ENCODE measurements around the gene ADARB2. TPM values are rescaled to one million over a fixed set of nuclear protein-coding genes. Genes with fewer than 3 reads are reported as not detected.

The ADARB2 gene
- total and polyA plus RNA-seq, 2 donors (not counting 1 experiment from before 2014, with no cell fraction given): not detected

GRCh38 chr10:1690086-1690485 lies 47.2 kb downstream of the ADARB2 start:
- H3K4me1 ChIP-seq (ENCODE audit: control insufficient read depth, extremely low read depth, insufficient read depth, low read length): no peaks in the 10 kb centered on the region
- no peaks in the 10 kb centered on the region for H3K79me2 ChIP-seq (ENCODE audit: control insufficient read depth, insufficient read depth, low read length)
- H3K27me3 ChIP-seq (ENCODE audit: control insufficient read depth, insufficient read depth, low read length): no peaks in the 10 kb centered on the region
- no peaks in the 10 kb centered on the region for H3K9me3 ChIP-seq (ENCODE audit: control insufficient read depth, insufficient read depth, low read depth, low read length)
- no peak overlapping the region for H3K27ac ChIP-seq (ENCODE audit: insufficient read depth, low read length)
- H4K20me1 ChIP-seq (ENCODE audit: control insufficient read depth, extremely low read depth, insufficient read depth, low read length): no peaks in the 10 kb centered on the region
- no peak overlapping the region for H3K4me3 ChIP-seq (replicated peaks in 1 of 4; ENCODE audit: control extremely low read depth in 1 of 4, insufficient read depth in 1 of 4, low read depth in 3 of 4, low read length in 4 of 4)
- H3K9ac ChIP-seq (ENCODE audit: insufficient read depth, low read length): no peak overlapping the region
- DNase-seq (ENCODE audit: low read depth in 2 of 2): no peak
- TF ChIP-seq, protein P1, sequence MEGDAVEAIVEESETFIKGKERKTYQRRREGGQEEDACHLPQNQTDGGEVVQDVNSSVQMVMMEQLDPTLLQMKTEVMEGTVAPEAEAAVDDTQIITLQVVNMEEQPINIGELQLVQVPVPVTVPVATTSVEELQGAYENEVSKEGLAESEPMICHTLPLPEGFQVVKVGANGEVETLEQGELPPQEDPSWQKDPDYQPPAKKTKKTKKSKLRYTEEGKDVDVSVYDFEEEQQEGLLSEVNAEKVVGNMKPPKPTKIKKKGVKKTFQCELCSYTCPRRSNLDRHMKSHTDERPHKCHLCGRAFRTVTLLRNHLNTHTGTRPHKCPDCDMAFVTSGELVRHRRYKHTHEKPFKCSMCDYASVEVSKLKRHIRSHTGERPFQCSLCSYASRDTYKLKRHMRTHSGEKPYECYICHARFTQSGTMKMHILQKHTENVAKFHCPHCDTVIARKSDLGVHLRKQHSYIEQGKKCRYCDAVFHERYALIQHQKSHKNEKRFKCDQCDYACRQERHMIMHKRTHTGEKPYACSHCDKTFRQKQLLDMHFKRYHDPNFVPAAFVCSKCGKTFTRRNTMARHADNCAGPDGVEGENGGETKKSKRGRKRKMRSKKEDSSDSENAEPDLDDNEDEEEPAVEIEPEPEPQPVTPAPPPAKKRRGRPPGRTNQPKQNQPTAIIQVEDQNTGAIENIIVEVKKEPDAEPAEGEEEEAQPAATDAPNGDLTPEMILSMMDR (conservative IDR thresholded peaks at IDR 0.05 in 1 of 2, IDR thresholded peaks at IDR 0.05 in 1 of 2; ENCODE audit: low read depth in 1 of 2, low read length in 2 of 2): no peak
- TF ChIP-seq EZH2 (IDR thresholded peaks at IDR 0.05; ENCODE audit: low read length, missing control alignments): no peak
- no peak overlapping the region for H3K4me2 ChIP-seq (ENCODE audit: extremely low read depth, insufficient read depth, low read length)
- H3K36me3 ChIP-seq (ENCODE audit: control insufficient read depth, insufficient read depth, low read length): no peaks in the 10 kb centered on the region
- no peak overlapping the region for H2AFZ ChIP-seq (ENCODE audit: low read length)

DNA sequence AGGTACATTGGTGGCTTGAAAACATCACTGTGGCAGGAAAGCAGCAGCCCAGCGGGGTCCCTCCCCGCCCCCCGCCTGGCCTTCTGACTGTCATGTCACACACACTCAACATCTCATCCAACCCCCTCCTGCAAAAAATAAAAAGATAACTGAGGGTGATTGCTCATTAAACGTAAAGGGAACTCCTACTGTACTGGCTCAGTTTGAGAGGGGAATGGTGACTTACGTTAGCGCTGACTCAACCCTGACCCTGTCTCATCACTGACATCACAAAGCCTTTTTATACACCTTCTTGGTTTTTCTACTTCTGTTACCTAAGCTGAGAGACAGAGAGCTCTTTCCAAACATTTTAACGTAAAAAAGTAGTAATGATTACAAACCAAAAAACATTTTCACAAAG lies 48.8 kb downstream of the ADARB2 start:
- H3K9ac ChIP-seq (ENCODE audit: insufficient read depth, low read length): no peak overlapping the region
- H3K27ac ChIP-seq (ENCODE audit: insufficient read depth, low read length): no peak overlapping the region
- TF ChIP-seq, protein P1 (conservative IDR thresholded peaks at IDR 0.05 in 1 of 2, IDR thresholded peaks at IDR 0.05 in 1 of 2; ENCODE audit: low read depth in 1 of 2, low read length in 2 of 2): no peak
- no peak for TF ChIP-seq EZH2 (IDR thresholded peaks at IDR 0.05; ENCODE audit: low read length, missing control alignments)
- no peaks in the 10 kb centered on the region for H3K27me3 ChIP-seq (ENCODE audit: control insufficient read depth, insufficient read depth, low read length)
- no peak overlapping the region for H3K4me3 ChIP-seq (replicated peaks in 1 of 4; ENCODE audit: control extremely low read depth in 1 of 4, insufficient read depth in 1 of 4, low read depth in 3 of 4, low read length in 4 of 4)
- H3K36me3 ChIP-seq (ENCODE audit: control insufficient read depth, insufficient read depth, low read length): no peaks in the 10 kb centered on the region
- no peaks in the 10 kb centered on the region for H3K4me1 ChIP-seq (ENCODE audit: control insufficient read depth, extremely low read depth, insufficient read depth, low read length)
- no peak overlapping the region for H2AFZ ChIP-seq (ENCODE audit: low read length)
- H4K20me1 ChIP-seq (ENCODE audit: control insufficient read depth, extremely low read depth, insufficient read depth, low read length): no peaks in the 10 kb centered on the region
- no peak for DNase-seq (ENCODE audit: low read depth in 2 of 2)
- H3K79me2 ChIP-seq (ENCODE audit: control insufficient read depth, insufficient read depth, low read length): no peaks in the 10 kb centered on the region
- no peaks in the 10 kb centered on the region for H3K9me3 ChIP-seq (ENCODE audit: control insufficient read depth, insufficient read depth, low read depth, low read length)
- H3K4me2 ChIP-seq (ENCODE audit: extremely low read depth, insufficient read depth, low read length): no peak overlapping the region

DNA sequence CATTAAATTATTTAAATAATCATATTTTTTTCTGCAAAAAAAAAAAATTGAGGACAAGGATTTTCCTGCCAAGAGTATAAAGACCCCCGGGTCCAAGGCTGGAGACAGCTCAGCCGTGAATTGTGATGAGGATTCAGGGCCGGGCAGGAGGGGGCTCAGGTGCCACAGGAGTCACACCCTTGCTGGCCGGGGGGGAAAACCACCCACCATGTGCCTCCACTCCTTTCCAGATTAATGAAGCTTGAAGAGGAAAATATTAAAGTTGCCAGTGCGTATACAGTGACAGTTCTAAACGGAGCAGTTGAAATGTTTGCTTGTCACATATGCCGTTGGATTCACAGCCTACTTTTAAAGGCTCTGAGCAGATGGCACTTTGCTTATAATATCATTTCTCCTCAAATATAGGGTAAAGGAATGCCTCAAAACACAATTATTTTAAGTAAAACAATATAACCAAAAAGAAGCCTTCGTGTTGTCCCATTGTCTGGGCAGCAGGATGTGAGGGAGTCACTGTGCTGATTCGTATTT lies 49.6 kb downstream of the ADARB2 start:
- Histone ChIP-seq H2AFZ (ENCODE audit: low read length) (no peak overlapping the region), H3K27me3 (ENCODE audit: control insufficient read depth, insufficient read depth, low read length) (no peaks in the 10 kb centered on the region), H3K4me2 (ENCODE audit: extremely low read depth, insufficient read depth, low read length) (no peak overlapping the region), H3K27ac (ENCODE audit: insufficient read depth, low read length) (no peak overlapping the region), H3K36me3 (ENCODE audit: control insufficient read depth, insufficient read depth, low read length) (no peaks in the 10 kb centered on the region), H3K9ac (ENCODE audit: insufficient read depth, low read length) (no peak overlapping the region), H4K20me1 (ENCODE audit: control insufficient read depth, extremely low read depth, insufficient read depth, low read length) (no peaks in the 10 kb centered on the region), H3K4me3 (replicated peaks in 1 of 4; ENCODE audit: control extremely low read depth in 1 of 4, insufficient read depth in 1 of 4, low read depth in 3 of 4, low read length in 4 of 4) (no peak overlapping the region), H3K9me3 (ENCODE audit: control insufficient read depth, insufficient read depth, low read depth, low read length) (no peaks in the 10 kb centered on the region), H3K79me2 (ENCODE audit: control insufficient read depth, insufficient read depth, low read length) (no peaks in the 10 kb centered on the region), H3K4me1 (ENCODE audit: control insufficient read depth, extremely low read depth, insufficient read depth, low read length) (no peaks in the 10 kb centered on the region)
- no peak for DNase-seq (ENCODE audit: low read depth in 2 of 2)
- TF ChIP-seq, protein P1 (conservative IDR thresholded peaks at IDR 0.05 in 1 of 2, IDR thresholded peaks at IDR 0.05 in 1 of 2; ENCODE audit: low read depth in 1 of 2, low read length in 2 of 2): no peak
- no peak for TF ChIP-seq EZH2 (IDR thresholded peaks at IDR 0.05; ENCODE audit: low read length, missing control alignments)
